RWPE2 (cell line): ENCODE results near the gene XRCC6.
"Not testable (repeated sequence)": the region's sequence is repeated elsewhere in the genome, so short reads cannot be mapped to it uniquely, and the experiment has no call there.

Source experiments
- ATAC-seq: fragments of 200-7000 bp; cut with Tn5 transposase; 3 replicates; pipeline ENCODE4 v1.9.1; 2021; ENCODE audit warnings: low read depth
- DNase-seq: peaks from one replicate; pipeline ENCODE4 v3.0.0-alpha.2; 2020; ENCODE audit warnings: low spot score
- H3K27ac ChIP-seq: fragments of 450-650 bp; 2 replicates; pipeline ENCODE4 v1.5.1; 2017; ENCODE audit warnings: mild to moderate bottlenecking; ENCODE audit not compliant: poor library complexity, severe bottlenecking
- H3K27me3 ChIP-seq: fragments of 250-450 bp; sonication (Bioruptor Pico); 2 replicates; pipeline ENCODE4 v1.5.1; 2021; ENCODE audit warnings: mild to moderate bottlenecking, moderate library complexity; ENCODE audit not compliant: insufficient read depth, poor library complexity, severe bottlenecking
- H3K36me3 ChIP-seq: fragments of 250-450 bp; sonication (Bioruptor Pico); 2 replicates; pipeline ENCODE4 v1.5.1; 2020; ENCODE audit warnings: low read depth, mild to moderate bottlenecking, moderate library complexity
- H3K4me1 ChIP-seq: fragments of 250-450 bp; sonication (Bioruptor Pico); 2 replicates; pipeline ENCODE4 v1.5.1; 2021; ENCODE audit warnings: mild to moderate bottlenecking, moderate library complexity; ENCODE audit not compliant: insufficient read depth, poor library complexity, severe bottlenecking
- H3K4me3 ChIP-seq: fragments of 250-450 bp; sonication (Bioruptor Pico); 2 replicates; pipeline ENCODE4 v1.5.1; 2021; ENCODE audit warnings: mild to moderate bottlenecking, moderate library complexity; ENCODE audit not compliant: severe bottlenecking
- H3K9me3 ChIP-seq: fragments of 250-450 bp; sonication (Bioruptor Pico); 2 replicates; pipeline ENCODE4 v1.5.1; 2021; ENCODE audit warnings: mild to moderate bottlenecking, moderate library complexity; ENCODE audit not compliant: severe bottlenecking
- TF ChIP-seq, protein P1 (sequence below): fragments of 450-650 bp; IDR thresholded peaks from one replicate; pipeline ENCODE4 v1.5.1; 2017; ENCODE audit warnings: mild to moderate bottlenecking, moderate library complexity; ENCODE audit not compliant: poor library complexity, severe bottlenecking

The XRCC6 gene

DNA sequence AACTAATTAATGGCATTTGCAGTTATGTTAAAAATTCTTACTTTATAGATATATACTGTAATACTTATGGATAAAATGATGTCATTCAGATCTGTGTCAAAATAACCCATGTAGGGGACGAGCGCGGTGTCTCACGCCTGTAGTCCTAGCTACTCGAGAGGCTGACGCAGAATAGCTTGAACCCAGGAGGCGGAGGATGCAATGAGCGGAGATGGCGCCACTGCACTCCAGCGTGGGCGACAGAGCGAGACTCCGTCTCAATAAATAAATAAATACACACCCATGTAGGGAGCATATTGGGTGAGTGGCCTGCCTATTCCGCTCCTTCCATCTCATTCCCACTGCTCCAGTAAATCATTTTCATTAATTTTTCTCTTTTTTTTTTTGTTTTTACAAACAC is 60.5 kb downstream of the XRCC6 start:
- no peaks in the 10 kb centered on the region for H3K9me3 ChIP-seq
- H3K4me1 ChIP-seq = peaks cover 21% of the 10 kb centered on the region
- peak; percentile 11; the same call in 1 of the 3 replicates for ATAC-seq
- H3K27me3 ChIP-seq = no peaks in the 10 kb centered on the region
- DNase-seq = no peak
- H3K27ac ChIP-seq = peak overlapping the region; percentile 51
- H3K36me3 ChIP-seq = peaks cover 62% of the 10 kb centered on the region
- TF ChIP-seq, protein P1, sequence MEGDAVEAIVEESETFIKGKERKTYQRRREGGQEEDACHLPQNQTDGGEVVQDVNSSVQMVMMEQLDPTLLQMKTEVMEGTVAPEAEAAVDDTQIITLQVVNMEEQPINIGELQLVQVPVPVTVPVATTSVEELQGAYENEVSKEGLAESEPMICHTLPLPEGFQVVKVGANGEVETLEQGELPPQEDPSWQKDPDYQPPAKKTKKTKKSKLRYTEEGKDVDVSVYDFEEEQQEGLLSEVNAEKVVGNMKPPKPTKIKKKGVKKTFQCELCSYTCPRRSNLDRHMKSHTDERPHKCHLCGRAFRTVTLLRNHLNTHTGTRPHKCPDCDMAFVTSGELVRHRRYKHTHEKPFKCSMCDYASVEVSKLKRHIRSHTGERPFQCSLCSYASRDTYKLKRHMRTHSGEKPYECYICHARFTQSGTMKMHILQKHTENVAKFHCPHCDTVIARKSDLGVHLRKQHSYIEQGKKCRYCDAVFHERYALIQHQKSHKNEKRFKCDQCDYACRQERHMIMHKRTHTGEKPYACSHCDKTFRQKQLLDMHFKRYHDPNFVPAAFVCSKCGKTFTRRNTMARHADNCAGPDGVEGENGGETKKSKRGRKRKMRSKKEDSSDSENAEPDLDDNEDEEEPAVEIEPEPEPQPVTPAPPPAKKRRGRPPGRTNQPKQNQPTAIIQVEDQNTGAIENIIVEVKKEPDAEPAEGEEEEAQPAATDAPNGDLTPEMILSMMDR = no peak
- H3K4me3 ChIP-seq = peak overlapping the region; percentile 97

DNA sequence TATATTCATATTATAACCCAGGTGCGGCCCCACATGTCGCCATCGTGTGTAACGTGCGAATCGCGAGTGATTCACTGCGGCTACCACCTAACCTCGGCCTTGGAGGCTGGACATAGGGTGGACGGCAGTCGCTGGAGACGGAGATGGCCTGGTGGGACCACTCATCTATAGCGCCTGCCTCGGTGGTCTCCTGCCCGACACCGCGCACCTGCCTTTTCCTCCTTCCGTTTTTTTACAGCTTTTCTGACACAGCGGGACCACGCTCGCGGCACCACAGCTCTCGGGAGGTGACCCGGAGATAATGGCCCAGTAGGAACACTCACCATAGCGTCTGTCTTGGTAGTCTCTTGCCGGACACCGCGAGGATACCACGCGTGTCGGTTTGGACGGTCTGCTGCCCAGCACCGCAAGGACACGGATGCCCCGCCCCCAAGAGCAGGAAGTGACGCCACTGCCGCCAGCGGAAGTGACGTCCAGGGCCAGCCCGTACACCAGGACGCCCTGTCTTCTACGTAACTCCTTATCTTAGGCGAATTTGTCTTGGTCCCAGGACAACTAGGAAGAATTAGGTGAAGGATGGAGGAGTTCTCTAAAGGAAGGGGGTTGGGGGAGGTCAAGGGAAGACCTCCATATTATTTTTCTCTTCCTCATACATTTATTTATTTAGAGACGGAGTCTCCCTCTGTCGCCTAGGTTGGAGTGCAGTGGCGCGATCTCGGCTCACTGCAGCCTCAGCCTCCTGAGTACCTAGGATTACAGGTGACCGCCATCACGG is 61.1 kb downstream of the XRCC6 start:
- TF ChIP-seq, protein P1 = no peak
- peak; percentile 92 for ATAC-seq
- Histone ChIP-seq H3K9me3 (no peaks in the 10 kb centered on the region), H3K4me1 (peaks cover 23% of the 10 kb centered on the region), H3K4me3 (peak overlapping the region; percentile 97), H3K27me3 (no peaks in the 10 kb centered on the region), H3K36me3 (peaks cover 58% of the 10 kb centered on the region), H3K27ac (peak overlapping the region; percentile 51)
- peak; percentile 87 for DNase-seq

DNA sequence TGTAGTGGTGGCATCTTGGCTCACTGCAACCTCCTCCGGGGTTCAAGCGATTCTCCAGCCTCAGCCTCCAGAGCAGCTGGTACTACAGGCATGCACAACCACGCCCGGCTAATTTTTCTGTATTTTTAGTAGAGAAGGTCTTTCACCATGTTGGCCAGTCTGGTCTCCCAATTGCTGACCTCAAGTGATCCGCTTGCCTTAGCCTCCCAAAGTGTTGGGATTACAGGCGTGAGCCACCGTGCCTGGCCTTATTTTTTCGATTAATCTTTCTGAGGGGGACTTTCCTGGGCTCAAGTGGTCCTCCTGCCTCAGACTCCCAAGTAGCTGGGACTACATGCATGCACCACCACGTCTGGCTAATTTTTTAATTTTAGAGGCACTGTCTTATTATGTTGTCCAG is 62.0 kb downstream of the XRCC6 start:
- TF ChIP-seq, protein P1 = no peak
- H3K4me3 ChIP-seq = peak overlapping the region; percentile 97
- no peaks in the 10 kb centered on the region for H3K27me3 ChIP-seq
- no peak for DNase-seq
- no peaks in the 10 kb centered on the region for H3K9me3 ChIP-seq
- ATAC-seq = no peak
- H3K36me3 ChIP-seq = peaks cover 51% of the 10 kb centered on the region
- H3K4me1 ChIP-seq = peaks cover 25% of the 10 kb centered on the region
- peak overlapping the region; percentile 51 for H3K27ac ChIP-seq

DNA sequence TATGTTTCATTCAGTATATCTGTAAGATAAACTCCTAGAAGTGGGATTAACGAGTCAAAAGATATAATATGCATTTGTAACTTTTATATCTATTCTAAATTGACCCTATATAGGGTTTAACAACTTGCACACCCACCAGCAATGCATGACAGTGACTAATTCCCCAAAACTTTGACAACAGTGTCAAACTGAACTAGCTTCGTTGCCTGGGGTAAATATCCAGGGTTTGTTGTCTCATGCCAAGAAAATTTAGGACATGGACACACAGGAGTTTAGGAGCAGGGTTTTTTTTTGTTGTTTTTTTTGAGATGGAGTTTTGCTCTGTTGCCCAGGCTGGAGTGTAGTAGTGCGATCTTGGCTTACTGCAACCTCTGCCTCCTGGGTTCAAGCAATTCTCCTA is 62.5 kb downstream of the XRCC6 start:
- no peak for DNase-seq
- no peak for ATAC-seq
- TF ChIP-seq, protein P1 = no peak
- Histone ChIP-seq H3K4me1 (peaks cover 25% of the 10 kb centered on the region), H3K9me3 (no peaks in the 10 kb centered on the region), H3K27ac (peak overlapping the region; percentile 51), H3K27me3 (no peaks in the 10 kb centered on the region), H3K4me3 (no peak overlapping the region), H3K36me3 (peaks cover 46% of the 10 kb centered on the region)

DNA sequence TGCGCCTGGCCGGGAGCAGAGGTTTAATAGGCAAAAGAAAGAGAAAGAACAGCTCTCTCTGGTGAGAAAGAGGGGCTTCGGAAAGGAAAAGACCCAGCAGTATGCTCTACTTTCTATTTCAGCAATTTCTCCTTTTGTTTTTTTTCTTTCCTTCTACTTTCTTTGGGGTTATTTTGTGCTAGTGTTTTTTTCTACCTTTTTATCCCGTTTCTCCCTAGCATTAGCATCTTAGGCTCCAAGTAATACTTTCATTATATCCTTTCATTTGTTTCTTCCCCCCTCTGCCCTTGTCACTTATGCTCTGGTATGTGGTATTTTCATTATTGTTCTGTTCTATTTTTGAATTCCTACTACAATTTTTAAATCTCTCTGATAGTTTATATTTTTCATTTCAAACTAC is 63.1 kb downstream of the XRCC6 start:
- Histone ChIP-seq H3K4me1 (peaks cover 25% of the 10 kb centered on the region), H3K4me3 (no peak overlapping the region), H3K9me3 (no peaks in the 10 kb centered on the region), H3K36me3 (peaks cover 40% of the 10 kb centered on the region), H3K27me3 (no peaks in the 10 kb centered on the region), H3K27ac (peak overlapping the region; percentile 51)
- DNase-seq (no peak), ATAC-seq (no peak)
- TF ChIP-seq, protein P1 = no peak

DNA sequence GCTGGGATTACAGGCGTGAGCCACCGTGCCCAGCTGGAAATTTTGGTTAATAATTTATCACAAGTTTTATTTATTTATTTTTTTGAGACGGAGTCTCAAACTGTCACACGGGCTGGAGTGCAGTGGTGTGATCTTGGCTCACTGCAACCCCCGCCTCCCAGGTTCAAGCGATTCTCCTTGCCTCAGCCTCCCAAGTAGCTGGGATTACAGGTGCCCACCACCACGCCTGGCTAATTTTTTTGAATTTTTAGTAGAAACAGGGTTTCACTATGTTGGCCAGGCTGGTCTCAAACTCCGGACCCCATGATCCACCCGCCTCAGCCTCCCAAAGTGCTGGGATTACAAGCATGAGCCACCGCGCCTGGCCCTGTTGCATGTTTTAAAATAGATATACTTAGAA is 65.8 kb downstream of the XRCC6 start:
- Histone ChIP-seq H3K4me1 (peaks cover 17% of the 10 kb centered on the region), H3K36me3 (peaks cover 16% of the 10 kb centered on the region; the same call in 1 of the 2 replicates)
- ATAC-seq, DNase-seq, H3K9me3 ChIP-seq, H3K27me3 ChIP-seq, H3K27ac ChIP-seq, H3K4me3 ChIP-seq: not testable (repeated sequence)
